HL-60 (cell line): ENCODE measurements around the gene CLRN1.

Experiments used
- DNase-seq, 2 experiments: peaks; one replicate each; pipeline ENCODE4 v3.0.0-alpha.2; 2010 to 2020; ENCODE audit warnings: low read depth in 1 of 2, low spot score in 1 of 2
- H3K27ac ChIP-seq: fragments of 250-450 bp; sonication (Bioruptor Pico); replicated peaks from 2 replicates; pipeline ENCODE4 v1.5.1; 2020; ENCODE audit warnings: mild to moderate bottlenecking, moderate library complexity
- H3K27me3 ChIP-seq: fragments of 250-450 bp; sonication (Bioruptor Pico); 2 replicates; pipeline ENCODE4 v1.5.1; 2021; ENCODE audit warnings: mild to moderate bottlenecking, moderate library complexity; ENCODE audit not compliant: insufficient read depth, poor library complexity, severe bottlenecking
- H3K4me3 ChIP-seq: replicated peaks from 2 replicates; pipeline ENCODE4 v1.5.1; 2011; ENCODE audit warnings: mild to moderate bottlenecking, control low read depth, low read length; ENCODE audit not compliant: insufficient read depth
- CTCF ChIP-seq: IDR thresholded peaks from one replicate; pipeline ENCODE4 v1.5.1; 2011; ENCODE audit warnings: low read length, control low read depth, inconsistent platforms; ENCODE audit not compliant: insufficient read depth
- GABPA ChIP-seq: IDR thresholded peaks from 2 replicates; pipeline ENCODE4 v1.6.1; 2012; ENCODE audit warnings: low read depth
- POLR2AphosphoS5 ChIP-seq: IDR thresholded peaks from 2 replicates; pipeline ENCODE4 v1.6.1; 2012; ENCODE audit warnings: low read depth
- SPI1 ChIP-seq: IDR thresholded peaks from 2 replicates; pipeline ENCODE4 v1.6.1; 2012; ENCODE audit warnings: low read depth, mild to moderate bottlenecking, borderline replicate concordance
- TF ChIP-seq, protein P1 (sequence below): IDR thresholded peaks from 2 replicates; pipeline ENCODE4 v1.6.1; 2012; ENCODE audit warnings: low read depth; ENCODE audit not compliant: insufficient replicate concordance

Gene CLRN1

DNA sequence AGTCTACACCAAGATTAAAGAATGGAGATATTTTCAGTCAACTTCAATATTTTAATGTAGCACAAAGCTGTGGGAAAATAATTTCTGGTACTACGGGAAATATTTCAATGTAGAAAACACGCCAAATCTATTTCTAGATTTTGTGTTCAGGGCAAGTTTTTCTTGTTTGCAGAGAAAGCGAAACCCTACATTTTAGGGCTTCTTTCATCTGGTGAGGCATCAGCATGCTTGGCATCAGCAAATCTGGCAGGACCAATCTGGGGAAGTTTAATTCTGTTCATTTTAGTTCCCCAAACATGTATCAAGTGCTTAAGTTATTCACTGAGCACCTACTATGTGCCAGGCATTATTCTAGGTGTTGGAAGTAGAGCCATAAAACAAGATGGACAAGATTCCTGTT is 30.3 kb downstream of the CLRN1 start:
- no peak for DNase-seq
- Histone ChIP-seq H3K27ac (no peak overlapping the region), H3K4me3 (no peak overlapping the region), H3K27me3 (no peaks in the 10 kb centered on the region)
- no peak for TF ChIP-seq POLR2AphosphoS5
- TF ChIP-seq GABPA = no peak

DNA sequence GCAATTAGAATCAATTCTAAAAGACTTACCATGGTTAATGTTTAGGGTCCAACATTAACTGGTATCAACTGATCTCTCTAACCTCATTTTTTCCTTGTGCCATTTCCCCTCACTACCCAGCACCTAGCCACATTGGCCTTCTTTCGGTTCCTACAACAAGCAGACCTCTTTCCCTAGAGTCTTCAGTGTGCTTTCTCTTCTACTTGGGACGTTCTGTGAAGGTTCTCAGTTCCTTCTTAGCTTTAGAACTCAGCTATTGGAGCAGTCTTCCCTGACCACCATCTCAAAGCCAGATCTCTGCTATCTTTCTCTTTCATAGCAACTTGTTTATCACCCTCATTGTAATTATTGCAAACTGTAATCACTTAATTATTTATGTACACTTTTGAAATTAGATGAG is 35.8 kb downstream of the CLRN1 start:
- DNase-seq = no peak
- peaks cover 12% of the 10 kb centered on the region for H3K27me3 ChIP-seq
- H3K4me3 ChIP-seq = no peak overlapping the region

DNA sequence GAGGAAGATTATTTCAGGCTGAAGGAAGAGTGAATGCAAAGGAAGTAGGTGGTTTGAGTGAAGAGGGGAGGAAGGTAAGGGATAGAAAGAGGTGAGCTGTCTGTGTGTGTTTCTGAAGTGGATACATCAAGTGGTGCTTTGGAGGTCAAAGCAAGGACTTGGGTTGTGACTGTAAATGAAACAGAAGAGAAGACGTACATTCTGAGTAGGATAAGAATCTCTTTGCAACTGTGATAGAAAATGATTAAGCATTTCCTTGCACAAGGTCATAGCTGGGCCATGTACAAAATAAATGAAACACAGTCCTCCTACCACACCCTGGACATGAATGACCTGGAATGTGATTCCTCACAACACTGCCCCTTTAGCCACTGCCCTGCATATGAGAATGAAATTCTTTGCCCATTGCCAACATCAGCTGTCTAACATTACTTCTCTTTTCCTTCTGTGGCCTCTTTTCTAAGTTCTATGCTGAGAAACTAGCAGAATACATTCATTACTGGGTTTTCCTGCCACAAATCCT is 39.0 kb downstream of the CLRN1 start:
- H3K4me3 ChIP-seq = no peak overlapping the region
- no peak for DNase-seq
- peaks cover 12% of the 10 kb centered on the region for H3K27me3 ChIP-seq
- TF ChIP-seq POLR2AphosphoS5 (no peak), SPI1 (no peak), GABPA (no peak), CTCF (no peak)
- TF ChIP-seq, protein P1, sequence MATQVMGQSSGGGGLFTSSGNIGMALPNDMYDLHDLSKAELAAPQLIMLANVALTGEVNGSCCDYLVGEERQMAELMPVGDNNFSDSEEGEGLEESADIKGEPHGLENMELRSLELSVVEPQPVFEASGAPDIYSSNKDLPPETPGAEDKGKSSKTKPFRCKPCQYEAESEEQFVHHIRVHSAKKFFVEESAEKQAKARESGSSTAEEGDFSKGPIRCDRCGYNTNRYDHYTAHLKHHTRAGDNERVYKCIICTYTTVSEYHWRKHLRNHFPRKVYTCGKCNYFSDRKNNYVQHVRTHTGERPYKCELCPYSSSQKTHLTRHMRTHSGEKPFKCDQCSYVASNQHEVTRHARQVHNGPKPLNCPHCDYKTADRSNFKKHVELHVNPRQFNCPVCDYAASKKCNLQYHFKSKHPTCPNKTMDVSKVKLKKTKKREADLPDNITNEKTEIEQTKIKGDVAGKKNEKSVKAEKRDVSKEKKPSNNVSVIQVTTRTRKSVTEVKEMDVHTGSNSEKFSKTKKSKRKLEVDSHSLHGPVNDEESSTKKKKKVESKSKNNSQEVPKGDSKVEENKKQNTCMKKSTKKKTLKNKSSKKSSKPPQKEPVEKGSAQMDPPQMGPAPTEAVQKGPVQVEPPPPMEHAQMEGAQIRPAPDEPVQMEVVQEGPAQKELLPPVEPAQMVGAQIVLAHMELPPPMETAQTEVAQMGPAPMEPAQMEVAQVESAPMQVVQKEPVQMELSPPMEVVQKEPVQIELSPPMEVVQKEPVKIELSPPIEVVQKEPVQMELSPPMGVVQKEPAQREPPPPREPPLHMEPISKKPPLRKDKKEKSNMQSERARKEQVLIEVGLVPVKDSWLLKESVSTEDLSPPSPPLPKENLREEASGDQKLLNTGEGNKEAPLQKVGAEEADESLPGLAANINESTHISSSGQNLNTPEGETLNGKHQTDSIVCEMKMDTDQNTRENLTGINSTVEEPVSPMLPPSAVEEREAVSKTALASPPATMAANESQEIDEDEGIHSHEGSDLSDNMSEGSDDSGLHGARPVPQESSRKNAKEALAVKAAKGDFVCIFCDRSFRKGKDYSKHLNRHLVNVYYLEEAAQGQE = no peak
- H3K27ac ChIP-seq = no peak overlapping the region

More for the DNA sequence above, 35.8 kb downstream of the CLRN1 start:
- TF ChIP-seq POLR2AphosphoS5 (no peak), GABPA (no peak), SPI1 (no peak), CTCF (no peak)
- TF ChIP-seq, protein P1 = no peak
- no peak overlapping the region for H3K27ac ChIP-seq

DNA sequence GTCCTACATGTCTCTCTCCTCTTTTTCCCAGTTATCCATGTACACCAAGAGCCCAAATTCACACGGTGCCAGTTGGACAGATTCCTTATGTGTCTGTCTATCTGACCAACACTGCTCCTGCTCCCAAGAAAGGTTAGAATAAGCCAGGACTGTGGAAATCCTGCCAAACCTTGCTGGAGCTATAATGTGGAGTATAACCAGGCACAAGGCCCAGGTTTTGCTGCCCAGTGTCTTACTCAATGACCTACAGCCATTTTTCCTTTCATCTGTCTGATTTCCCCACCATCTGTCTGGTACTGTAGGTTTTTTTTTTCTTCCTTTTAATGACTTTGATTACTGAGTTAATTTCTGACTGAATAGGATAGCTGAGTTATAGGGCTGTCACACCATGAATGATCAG is 40.8 kb downstream of the CLRN1 start:
- DNase-seq = no peak
- no peak overlapping the region for H3K27ac ChIP-seq
- H3K27me3 ChIP-seq = peaks cover 12% of the 10 kb centered on the region
- no peak for TF ChIP-seq CTCF
- no peak for TF ChIP-seq GABPA
- no peak for TF ChIP-seq SPI1
- TF ChIP-seq, protein P1 = no peak
- TF ChIP-seq POLR2AphosphoS5 = no peak
- no peak overlapping the region for H3K4me3 ChIP-seq
